Measurements from ENCODE around the gene DEXI.
"Not testable (repeated sequence)": the region's sequence is repeated elsewhere in the genome, so short reads cannot be mapped to it uniquely, and the experiment has no call there.

The DEXI gene

GRCh38 chr16:10967986-10968385 is 25.7 kb upstream of the DEXI start:
- H3K9ac ChIP-seq, result no peak overlapping the region
- H3K4me1 ChIP-seq, result peaks cover 3% of the 10 kb centered on the region

GRCh38 chr16:10966559-10966958 is 24.3 kb upstream of the DEXI start:
- peaks cover 10% of the 10 kb centered on the region for H3K79me2 ChIP-seq
- not testable (repeated sequence) for H3K9me3 ChIP-seq (ENCODE audit: control insufficient read depth, low read length); H3K9ac ChIP-seq; H3K4me3 ChIP-seq (ENCODE audit: low read depth, low read length); H3K36me3 ChIP-seq (ENCODE audit: control insufficient read depth, insufficient read depth, low read length); H3K27me3 ChIP-seq (ENCODE audit: control insufficient read depth, insufficient read depth, low read length); H3K4me1 ChIP-seq; H3K4me2 ChIP-seq (ENCODE audit: low read length); H2AFZ ChIP-seq; H3K27ac ChIP-seq

More at GRCh38 chr16:10967986-10968385, 25.7 kb upstream of the DEXI start:
- Histone ChIP-seq H2AFZ (no peak overlapping the region), H3K36me3 (ENCODE audit: control insufficient read depth, insufficient read depth, low read length) (no peaks in the 10 kb centered on the region), H3K27me3 (ENCODE audit: control insufficient read depth, insufficient read depth, low read length) (no peaks in the 10 kb centered on the region), H3K4me3 (ENCODE audit: low read depth, low read length) (no peak overlapping the region), H3K4me2 (ENCODE audit: low read length) (no peak overlapping the region), H3K27ac (no peak overlapping the region), H3K79me2 (peaks cover 11% of the 10 kb centered on the region), H3K9me3 (ENCODE audit: control insufficient read depth, low read length) (no peaks in the 10 kb centered on the region)
- TF ChIP-seq CTCF (IDR thresholded peaks at IDR 0.05), result no peak

GRCh38 chr16:10966129-10966528 is 23.9 kb upstream of the DEXI start:
- Histone ChIP-seq H2AFZ (no peak overlapping the region), H3K79me2 (peaks cover 10% of the 10 kb centered on the region), H3K9me3 (ENCODE audit: control insufficient read depth, low read length) (no peaks in the 10 kb centered on the region), H3K9ac (no peak overlapping the region), H3K4me1 (peaks cover 3% of the 10 kb centered on the region), H3K4me3 (ENCODE audit: low read depth, low read length) (no peak overlapping the region), H3K36me3 (ENCODE audit: control insufficient read depth, insufficient read depth, low read length) (no peaks in the 10 kb centered on the region), H3K27ac (no peak overlapping the region), H3K4me2 (ENCODE audit: low read length) (no peak overlapping the region), H3K27me3 (ENCODE audit: control insufficient read depth, insufficient read depth, low read length) (no peaks in the 10 kb centered on the region)
- TF ChIP-seq CTCF (IDR thresholded peaks at IDR 0.05), result no peak

GRCh38 chr16:10965440-10966061 is 23.3 kb upstream of the DEXI start:
- Histone ChIP-seq H3K4me2 (ENCODE audit: low read length) (no peak overlapping the region), H3K9ac (no peak overlapping the region), H3K4me1 (peaks cover 3% of the 10 kb centered on the region), H3K79me2 (peaks cover 10% of the 10 kb centered on the region), H3K4me3 (ENCODE audit: low read depth, low read length) (no peak overlapping the region), H3K27ac (no peak overlapping the region), H3K27me3 (ENCODE audit: control insufficient read depth, insufficient read depth, low read length) (no peaks in the 10 kb centered on the region), H3K36me3 (ENCODE audit: control insufficient read depth, insufficient read depth, low read length) (no peaks in the 10 kb centered on the region), H2AFZ (no peak overlapping the region), H3K9me3 (ENCODE audit: control insufficient read depth, low read length) (no peaks in the 10 kb centered on the region)
- TF ChIP-seq CTCF (IDR thresholded peaks at IDR 0.05), result no peak

- H2AFZ ChIP-seq, result no peak overlapping the region
- H3K4me1 ChIP-seq, result peaks cover 3% of the 10 kb centered on the region
- H3K9ac ChIP-seq, result no peak overlapping the region
- H3K27ac ChIP-seq, result no peak overlapping the region
- H3K9me3 ChIP-seq (ENCODE audit: control insufficient read depth, low read length), result no peaks in the 10 kb centered on the region
- no peak overlapping the region for H3K4me3 ChIP-seq (ENCODE audit: low read depth, low read length)
- no peaks in the 10 kb centered on the region for H3K27me3 ChIP-seq (ENCODE audit: control insufficient read depth, insufficient read depth, low read length)
- no peak for TF ChIP-seq CTCF (IDR thresholded peaks at IDR 0.05)
- no peaks in the 10 kb centered on the region for H3K36me3 ChIP-seq (ENCODE audit: control insufficient read depth, insufficient read depth, low read length)
- peaks cover 14% of the 10 kb centered on the region for H3K79me2 ChIP-seq
- no peak overlapping the region for H3K4me2 ChIP-seq (ENCODE audit: low read length)
These were observed 22.6 kb upstream of the DEXI start for GRCh38 chr16:10964891-10965326.

Measured in parathyroid adenoma (tissue), 2 donors.